ENCODE measurements around the gene ARHGEF12. TPM values are rescaled to one million over a fixed set of nuclear protein-coding genes. Genes with fewer than 3 reads are reported as not detected.
"Not testable (repeated sequence)": the region's sequence is repeated elsewhere in the genome, so short reads cannot be mapped to it uniquely, and the experiment has no call there.

The ARHGEF12 gene
- total RNA-seq, 1 donor from 2014 or later: 59.5 TPM

GRCh38 chr11:120494595-120494994 is 158.4 kb downstream of the ARHGEF12 start:
- H3K4me3 ChIP-seq (ENCODE audit: low read length in 3 of 3): no peak overlapping the region
- peaks cover 0 to 6% (median 0%) of the 10 kb centered on the region in 3 donors for H3K36me3 ChIP-seq (ENCODE audit: control insufficient read depth in 3 of 3, insufficient read depth in 3 of 3, low read length in 3 of 3)
- no peak overlapping the region for H3K9ac ChIP-seq (ENCODE audit: low read depth in 1 of 3, low read length in 3 of 3)
- no peaks in the 10 kb centered on the region for H3K27me3 ChIP-seq (ENCODE audit: control insufficient read depth in 3 of 3, insufficient read depth in 3 of 3, low read length in 3 of 3)
- no peaks in the 10 kb centered on the region for H3K9me3 ChIP-seq (ENCODE audit: control insufficient read depth in 3 of 3, low read length in 3 of 3)
- no peak overlapping the region for H3K27ac ChIP-seq (ENCODE audit: low read depth, low read length)
- H3K4me1 ChIP-seq (ENCODE audit: control insufficient read depth in 3 of 3, insufficient read depth in 3 of 3, low read length in 3 of 3): no peaks in the 10 kb centered on the region

DNA sequence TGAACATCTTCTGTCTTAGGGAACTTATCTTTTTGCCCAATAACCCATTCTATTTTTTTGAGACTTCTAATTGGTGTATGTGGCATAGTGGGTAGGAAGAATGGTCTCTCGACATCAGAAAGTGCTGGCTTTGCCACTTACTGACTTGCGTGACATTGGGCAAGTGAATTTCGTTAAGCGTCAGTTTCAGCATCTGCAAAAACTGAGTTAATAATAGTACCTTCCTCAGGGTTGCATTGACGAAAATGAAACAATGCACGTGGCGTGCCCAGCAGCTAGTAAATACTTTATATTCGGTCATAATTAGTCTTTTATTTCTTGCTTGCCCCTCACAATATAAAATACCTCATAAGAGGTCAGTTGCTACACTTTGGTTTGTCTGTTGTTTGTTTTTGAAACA is 162.9 kb downstream of the ARHGEF12 start:
- Histone ChIP-seq H3K9me3 (ENCODE audit: control insufficient read depth in 3 of 3, low read length in 3 of 3) (no peaks in the 10 kb centered on the region), H3K9ac (ENCODE audit: low read depth in 1 of 3, low read length in 3 of 3) (no peak overlapping the region), H3K4me3 (ENCODE audit: low read length in 3 of 3) (no peak overlapping the region), H3K27me3 (ENCODE audit: control insufficient read depth in 3 of 3, insufficient read depth in 3 of 3, low read length in 3 of 3) (peaks cover 0 to 7% (median 3%) of the 10 kb centered on the region in 3 donors), H3K4me1 (ENCODE audit: control insufficient read depth in 3 of 3, insufficient read depth in 3 of 3, low read length in 3 of 3) (peaks cover 0 to 2% (median 0%) of the 10 kb centered on the region in 3 donors), H3K36me3 (ENCODE audit: control insufficient read depth in 3 of 3, insufficient read depth in 3 of 3, low read length in 3 of 3) (no peaks in the 10 kb centered on the region), H3K27ac (ENCODE audit: low read depth, low read length) (no peak overlapping the region)

- peak overlapping the region in 1 of 3 donors; percentile 8 for H3K9ac ChIP-seq (ENCODE audit: low read depth in 1 of 3, low read length in 3 of 3)
Measured at GRCh38 chr11:120499859-120500258, 163.6 kb downstream of the ARHGEF12 start.

GRCh38 chr11:120500414-120501071 is 164.3 kb downstream of the ARHGEF12 start:
- Histone ChIP-seq H3K27ac (ENCODE audit: low read depth, low read length) (no peak overlapping the region), H3K9ac (ENCODE audit: low read depth in 1 of 3, low read length in 3 of 3) (no peak overlapping the region), H3K27me3 (ENCODE audit: control insufficient read depth in 3 of 3, insufficient read depth in 3 of 3, low read length in 3 of 3) (peaks cover 3 to 7% (median 3%) of the 10 kb centered on the region in 3 donors), H3K4me1 (ENCODE audit: control insufficient read depth in 3 of 3, insufficient read depth in 3 of 3, low read length in 3 of 3) (peaks cover 0 to 2% (median 0%) of the 10 kb centered on the region in 3 donors), H3K4me3 (ENCODE audit: low read length in 3 of 3) (no peak overlapping the region), H3K9me3 (ENCODE audit: control insufficient read depth in 3 of 3, low read length in 3 of 3) (no peaks in the 10 kb centered on the region), H3K36me3 (ENCODE audit: control insufficient read depth in 3 of 3, insufficient read depth in 3 of 3, low read length in 3 of 3) (no peaks in the 10 kb centered on the region)

More at GRCh38 chr11:120499859-120500258, 163.6 kb downstream of the ARHGEF12 start:
- Histone ChIP-seq H3K9me3 (ENCODE audit: control insufficient read depth in 3 of 3, low read length in 3 of 3) (no peaks in the 10 kb centered on the region), H3K27me3 (ENCODE audit: control insufficient read depth in 3 of 3, insufficient read depth in 3 of 3, low read length in 3 of 3) (peaks cover 3 to 7% (median 3%) of the 10 kb centered on the region in 3 donors), H3K36me3 (ENCODE audit: control insufficient read depth in 3 of 3, insufficient read depth in 3 of 3, low read length in 3 of 3) (no peaks in the 10 kb centered on the region), H3K4me1 (ENCODE audit: control insufficient read depth in 3 of 3, insufficient read depth in 3 of 3, low read length in 3 of 3) (peaks cover 0 to 2% (median 0%) of the 10 kb centered on the region in 3 donors), H3K27ac (ENCODE audit: low read depth, low read length) (no peak overlapping the region), H3K4me3 (ENCODE audit: low read length in 3 of 3) (no peak overlapping the region)

GRCh38 chr11:120501440-120501839 is 165.2 kb downstream of the ARHGEF12 start:
- H3K27ac ChIP-seq (ENCODE audit: low read depth, low read length): no peak overlapping the region
- no peaks in the 10 kb centered on the region for H3K36me3 ChIP-seq (ENCODE audit: control insufficient read depth in 3 of 3, insufficient read depth in 3 of 3, low read length in 3 of 3)
- no peak overlapping the region for H3K9ac ChIP-seq (ENCODE audit: low read depth in 1 of 3, low read length in 3 of 3)
- H3K4me3 ChIP-seq (ENCODE audit: low read length in 3 of 3): no peak overlapping the region
- H3K9me3 ChIP-seq (ENCODE audit: control insufficient read depth in 3 of 3, low read length in 3 of 3): no peaks in the 10 kb centered on the region
- peaks cover 4 to 8% (median 7%) of the 10 kb centered on the region in 3 donors for H3K27me3 ChIP-seq (ENCODE audit: control insufficient read depth in 3 of 3, insufficient read depth in 3 of 3, low read length in 3 of 3)
- H3K4me1 ChIP-seq (ENCODE audit: control insufficient read depth in 3 of 3, insufficient read depth in 3 of 3, low read length in 3 of 3): peaks cover 0 to 2% (median 0%) of the 10 kb centered on the region in 3 donors

DNA sequence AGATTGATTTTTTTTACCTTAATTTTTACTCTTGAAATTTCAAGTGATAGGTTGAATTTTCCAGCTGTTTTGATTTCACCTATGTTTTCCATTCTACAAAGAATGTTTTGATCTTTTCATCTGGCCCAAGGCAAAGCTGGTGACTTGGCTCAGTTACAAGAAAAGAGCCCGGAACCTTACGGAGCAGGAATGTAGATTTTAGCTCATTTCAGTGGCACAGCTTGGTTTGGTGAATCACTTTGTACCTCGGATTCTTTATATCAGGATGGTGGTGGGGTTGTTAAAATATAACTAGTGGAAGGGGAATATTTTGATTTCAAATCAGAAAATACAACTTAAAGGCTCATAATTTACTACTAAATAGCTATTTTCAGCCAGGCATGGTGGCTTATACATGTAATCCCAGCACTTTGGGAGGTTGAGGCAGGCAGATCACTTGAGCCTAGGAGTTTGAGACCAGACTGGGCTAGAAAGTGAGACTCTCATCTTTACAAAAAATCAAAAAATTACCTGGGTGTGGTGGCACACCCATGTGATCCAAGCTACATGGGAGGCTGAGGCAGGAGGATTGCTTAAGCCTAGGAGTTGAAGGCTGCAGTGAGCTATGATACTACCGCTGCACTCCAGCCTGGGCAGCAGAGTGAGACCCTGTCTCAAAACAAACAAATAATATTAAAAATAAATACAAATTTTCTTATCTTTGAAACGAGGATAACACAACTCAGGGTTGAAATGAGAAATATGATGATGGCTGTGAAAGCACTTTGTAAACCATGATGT is 166.0 kb downstream of the ARHGEF12 start:
- Histone ChIP-seq H3K27ac (ENCODE audit: low read depth, low read length) (no peak overlapping the region), H3K27me3 (ENCODE audit: control insufficient read depth in 3 of 3, insufficient read depth in 3 of 3, low read length in 3 of 3) (peaks cover 5 to 11% (median 7%) of the 10 kb centered on the region in 3 donors), H3K36me3 (ENCODE audit: control insufficient read depth in 3 of 3, insufficient read depth in 3 of 3, low read length in 3 of 3) (no peaks in the 10 kb centered on the region), H3K4me1 (ENCODE audit: control insufficient read depth in 3 of 3, insufficient read depth in 3 of 3, low read length in 3 of 3) (peaks cover 0 to 2% (median 0%) of the 10 kb centered on the region in 3 donors), H3K4me3 (ENCODE audit: low read length in 3 of 3) (no peak overlapping the region), H3K9ac (ENCODE audit: low read depth in 1 of 3, low read length in 3 of 3) (no peak overlapping the region), H3K9me3 (ENCODE audit: control insufficient read depth in 3 of 3, low read length in 3 of 3) (no peaks in the 10 kb centered on the region)

GRCh38 chr11:120503529-120503928 is 167.3 kb downstream of the ARHGEF12 start:
- H3K27me3 ChIP-seq (ENCODE audit: control insufficient read depth in 3 of 3, insufficient read depth in 3 of 3, low read length in 3 of 3): peaks cover 5 to 13% (median 7%) of the 10 kb centered on the region in 3 donors
- H3K9ac ChIP-seq (ENCODE audit: low read depth in 1 of 3, low read length in 3 of 3); H3K9me3 ChIP-seq (ENCODE audit: control insufficient read depth in 3 of 3, low read length in 3 of 3); H3K4me1 ChIP-seq (ENCODE audit: control insufficient read depth in 3 of 3, insufficient read depth in 3 of 3, low read length in 3 of 3); H3K4me3 ChIP-seq (ENCODE audit: low read length in 3 of 3); H3K36me3 ChIP-seq (ENCODE audit: control insufficient read depth in 3 of 3, insufficient read depth in 3 of 3, low read length in 3 of 3); H3K27ac ChIP-seq (ENCODE audit: low read depth, low read length): not testable (repeated sequence)

DNA sequence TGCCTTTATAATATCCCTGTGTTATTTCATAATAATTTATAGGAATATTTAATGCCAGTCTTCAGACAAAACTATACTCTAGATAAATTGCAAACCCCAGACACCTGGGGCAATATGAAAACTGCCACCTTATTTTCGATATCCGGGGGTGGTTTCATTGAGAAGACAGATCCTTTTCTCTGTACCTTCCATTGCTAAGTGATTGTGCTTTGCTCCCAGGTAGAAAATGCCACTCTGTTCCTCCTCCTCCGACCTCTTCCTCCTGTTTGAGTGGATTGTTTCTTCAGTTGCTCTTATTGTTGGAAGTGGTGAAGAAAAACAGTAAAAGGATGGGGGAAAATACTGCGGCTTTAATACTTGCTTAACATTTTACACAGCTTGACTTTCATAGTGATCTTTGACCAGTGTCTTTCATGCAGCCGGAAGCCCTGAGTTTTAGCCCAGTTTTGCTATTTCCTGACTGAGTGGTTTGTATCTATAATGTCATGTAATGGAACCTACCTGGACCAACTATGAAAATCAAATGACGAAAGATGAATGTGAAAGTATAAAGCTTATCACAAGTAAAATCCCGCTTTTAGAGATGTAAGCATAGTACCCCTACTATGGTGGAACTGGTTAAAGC is 169.7 kb downstream of the ARHGEF12 start:
- Histone ChIP-seq H3K27me3 (ENCODE audit: control insufficient read depth in 3 of 3, insufficient read depth in 3 of 3, low read length in 3 of 3) (peaks cover 18 to 30% (median 19%) of the 10 kb centered on the region in 3 donors), H3K4me3 (ENCODE audit: low read length in 3 of 3) (no peak overlapping the region), H3K9me3 (ENCODE audit: control insufficient read depth in 3 of 3, low read length in 3 of 3) (no peaks in the 10 kb centered on the region), H3K27ac (ENCODE audit: low read depth, low read length) (no peak overlapping the region), H3K9ac (ENCODE audit: low read depth in 1 of 3, low read length in 3 of 3) (no peak overlapping the region), H3K4me1 (ENCODE audit: control insufficient read depth in 3 of 3, insufficient read depth in 3 of 3, low read length in 3 of 3) (no peaks in the 10 kb centered on the region), H3K36me3 (ENCODE audit: control insufficient read depth in 3 of 3, insufficient read depth in 3 of 3, low read length in 3 of 3) (no peaks in the 10 kb centered on the region)

- H3K9ac ChIP-seq (ENCODE audit: low read depth in 1 of 3, low read length in 3 of 3): no peak overlapping the region
- no peak overlapping the region for H3K27ac ChIP-seq (ENCODE audit: low read depth, low read length)
- H3K4me3 ChIP-seq (ENCODE audit: low read length in 3 of 3): no peak overlapping the region
- H3K36me3 ChIP-seq (ENCODE audit: control insufficient read depth in 3 of 3, insufficient read depth in 3 of 3, low read length in 3 of 3): no peaks in the 10 kb centered on the region
- no peaks in the 10 kb centered on the region for H3K4me1 ChIP-seq (ENCODE audit: control insufficient read depth in 3 of 3, insufficient read depth in 3 of 3, low read length in 3 of 3)
- no peaks in the 10 kb centered on the region for H3K9me3 ChIP-seq (ENCODE audit: control insufficient read depth in 3 of 3, low read length in 3 of 3)
- peaks cover 25 to 37% (median 34%) of the 10 kb centered on the region in 3 donors for H3K27me3 ChIP-seq (ENCODE audit: control insufficient read depth in 3 of 3, insufficient read depth in 3 of 3, low read length in 3 of 3)
Measured at GRCh38 chr11:120509346-120510053, 173.3 kb downstream of the ARHGEF12 start.
